Osteocyte (in vitro differentiated cells): ENCODE data around the gene NPLOC4. TPM values are rescaled to one million over a fixed set of nuclear protein-coding genes. Genes with fewer than 3 reads are reported as not detected.

Experiments used
- DNase-seq: peaks from one replicate; pipeline ENCODE4 v3.0.0; 2021; ENCODE audit warnings: mixed read lengths; ENCODE audit not compliant: unreplicated experiment; ENCODE audit errors: extremely low spot score
- H3K27ac Mint-ChIP-seq: one replicate; pipeline ENCODE4 v1.8.0; 2021; ENCODE audit warnings: mild to moderate bottlenecking, mixed read lengths; ENCODE audit not compliant: unreplicated experiment
- H3K27me3 Mint-ChIP-seq: one replicate; pipeline ENCODE4 v1.8.0; 2021; ENCODE audit warnings: mixed read lengths; ENCODE audit not compliant: unreplicated experiment
- H3K36me3 Mint-ChIP-seq: one replicate; pipeline ENCODE4 v1.8.0; 2021; ENCODE audit warnings: mixed read lengths; ENCODE audit not compliant: unreplicated experiment
- H3K4me1 Mint-ChIP-seq: one replicate; pipeline ENCODE4 v1.8.0; 2021; ENCODE audit warnings: mixed read lengths; ENCODE audit not compliant: unreplicated experiment
- H3K4me3 Mint-ChIP-seq: one replicate; pipeline ENCODE4 v1.8.0; 2021; ENCODE audit warnings: mild to moderate bottlenecking, moderate library complexity, mixed read lengths; ENCODE audit not compliant: unreplicated experiment
- H3K9me3 Mint-ChIP-seq: one replicate; pipeline ENCODE4 v1.8.0; 2021; ENCODE audit warnings: mixed read lengths; ENCODE audit not compliant: unreplicated experiment
- total RNA-seq: library from RNA; stranded (reverse); gene quantifications from 2 replicates; pipeline ENCODE4 v1.2.1, GENCODE V29; 2021
- TF ChIP-seq, protein P1 (sequence below): fragments of 200-600 bp; sonication (generic); IDR thresholded peaks from 2 replicates; pipeline ENCODE4 v1.5.0; 2021; ENCODE audit warnings: antibody characterized with exemption, mild to moderate bottlenecking, moderate library complexity

The NPLOC4 gene
- total RNA-seq, 1 donor from 2014 or later: 99.7 TPM

DNA sequence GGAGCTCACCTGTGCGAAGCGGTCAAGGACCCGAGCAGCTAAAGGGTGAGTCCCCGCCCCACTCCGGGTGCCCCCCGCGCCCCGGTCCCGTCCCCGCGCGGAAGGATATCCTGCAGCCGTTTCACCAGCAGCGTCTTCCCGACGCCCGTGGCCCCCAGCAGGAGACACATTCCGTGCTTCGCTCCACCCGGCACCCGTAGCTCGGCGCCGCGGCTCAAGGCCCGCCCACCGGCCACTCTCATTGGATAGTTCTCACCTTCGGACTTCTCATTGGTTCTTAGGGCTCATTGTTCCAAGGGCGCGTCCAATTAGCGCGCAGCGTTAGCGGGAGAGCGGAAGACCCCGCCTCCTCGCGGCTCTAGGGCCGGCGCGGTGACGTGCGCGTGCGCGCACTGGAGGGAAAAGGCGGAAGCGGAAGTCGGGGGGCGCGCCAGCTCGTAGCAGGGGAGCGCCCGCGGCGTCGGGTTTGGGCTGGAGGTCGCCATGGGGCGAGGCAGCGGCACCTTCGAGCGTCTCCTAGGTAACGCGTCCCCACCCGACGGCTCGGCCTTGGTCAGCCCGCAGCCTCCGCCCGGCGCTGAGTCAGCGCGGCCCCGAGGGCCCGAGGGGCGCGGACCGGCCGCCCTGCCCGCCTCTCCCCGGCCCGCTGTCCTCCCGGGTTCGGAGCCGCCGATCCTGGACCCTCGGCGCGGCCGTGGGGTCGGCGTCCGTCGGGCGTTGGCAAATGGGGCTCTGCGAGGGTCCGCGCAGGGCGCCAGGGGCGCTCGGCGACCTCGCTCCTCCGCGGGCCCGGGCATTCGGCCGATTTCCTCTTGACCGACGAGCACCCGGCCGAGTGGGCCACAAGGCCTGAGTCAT, 46.9 kb upstream of the NPLOC4 start, which contains the start of the genes ARL16 and HGS:
TSS of gene ARL16 (minus strand) at position 214 of the 858 bp plus-strand sequence. CDS start at position 170, 44 bp downstream.
TSS of gene HGS (plus strand) at position 428 of the 858 bp plus-strand sequence. CDS start at position 484, 56 bp downstream.
- DNase-seq: peak; percentile 99
- H3K9me3 Mint-ChIP-seq: no peaks in the 10 kb centered on the region
- peaks cover 33% of the 10 kb centered on the region for H3K4me1 Mint-ChIP-seq
- no peaks in the 10 kb centered on the region for H3K27me3 Mint-ChIP-seq
- H3K4me3 Mint-ChIP-seq: peak within 1 kb of the TSS; percentile 87
- TF ChIP-seq, protein P1, sequence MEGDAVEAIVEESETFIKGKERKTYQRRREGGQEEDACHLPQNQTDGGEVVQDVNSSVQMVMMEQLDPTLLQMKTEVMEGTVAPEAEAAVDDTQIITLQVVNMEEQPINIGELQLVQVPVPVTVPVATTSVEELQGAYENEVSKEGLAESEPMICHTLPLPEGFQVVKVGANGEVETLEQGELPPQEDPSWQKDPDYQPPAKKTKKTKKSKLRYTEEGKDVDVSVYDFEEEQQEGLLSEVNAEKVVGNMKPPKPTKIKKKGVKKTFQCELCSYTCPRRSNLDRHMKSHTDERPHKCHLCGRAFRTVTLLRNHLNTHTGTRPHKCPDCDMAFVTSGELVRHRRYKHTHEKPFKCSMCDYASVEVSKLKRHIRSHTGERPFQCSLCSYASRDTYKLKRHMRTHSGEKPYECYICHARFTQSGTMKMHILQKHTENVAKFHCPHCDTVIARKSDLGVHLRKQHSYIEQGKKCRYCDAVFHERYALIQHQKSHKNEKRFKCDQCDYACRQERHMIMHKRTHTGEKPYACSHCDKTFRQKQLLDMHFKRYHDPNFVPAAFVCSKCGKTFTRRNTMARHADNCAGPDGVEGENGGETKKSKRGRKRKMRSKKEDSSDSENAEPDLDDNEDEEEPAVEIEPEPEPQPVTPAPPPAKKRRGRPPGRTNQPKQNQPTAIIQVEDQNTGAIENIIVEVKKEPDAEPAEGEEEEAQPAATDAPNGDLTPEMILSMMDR: no peak
- H3K27ac Mint-ChIP-seq: peak within 1 kb of the TSS; percentile 89
- peaks cover 22% of the 10 kb centered on the region for H3K36me3 Mint-ChIP-seq

DNA sequence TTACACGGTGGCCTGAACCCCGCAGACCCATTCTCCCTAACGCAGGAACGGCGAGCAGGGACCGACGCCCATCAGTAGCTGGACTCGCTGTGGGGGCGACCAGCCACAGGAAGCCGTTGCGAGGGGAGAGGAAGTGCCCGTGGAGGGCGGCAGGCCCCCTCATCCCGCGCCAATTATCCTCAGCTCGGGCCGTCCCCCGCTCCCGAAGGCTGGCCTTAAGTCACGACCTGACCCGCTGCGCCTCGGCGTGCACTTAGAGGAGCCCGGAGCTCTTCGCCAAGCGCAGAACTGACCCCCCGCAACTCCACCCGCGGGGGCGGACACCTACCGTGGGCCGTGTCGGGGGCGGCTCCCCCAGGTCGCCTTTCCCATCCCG, 46.3 kb upstream of the NPLOC4 start:
- Mint-ChIP-seq H3K36me3 (peaks cover 19% of the 10 kb centered on the region), H3K4me3 (peak overlapping the region; percentile 87), H3K27ac (peak overlapping the region; percentile 81), H3K27me3 (no peaks in the 10 kb centered on the region), H3K4me1 (peaks cover 33% of the 10 kb centered on the region), H3K9me3 (no peaks in the 10 kb centered on the region)
- DNase-seq: no peak
- TF ChIP-seq, protein P1: no peak

DNA sequence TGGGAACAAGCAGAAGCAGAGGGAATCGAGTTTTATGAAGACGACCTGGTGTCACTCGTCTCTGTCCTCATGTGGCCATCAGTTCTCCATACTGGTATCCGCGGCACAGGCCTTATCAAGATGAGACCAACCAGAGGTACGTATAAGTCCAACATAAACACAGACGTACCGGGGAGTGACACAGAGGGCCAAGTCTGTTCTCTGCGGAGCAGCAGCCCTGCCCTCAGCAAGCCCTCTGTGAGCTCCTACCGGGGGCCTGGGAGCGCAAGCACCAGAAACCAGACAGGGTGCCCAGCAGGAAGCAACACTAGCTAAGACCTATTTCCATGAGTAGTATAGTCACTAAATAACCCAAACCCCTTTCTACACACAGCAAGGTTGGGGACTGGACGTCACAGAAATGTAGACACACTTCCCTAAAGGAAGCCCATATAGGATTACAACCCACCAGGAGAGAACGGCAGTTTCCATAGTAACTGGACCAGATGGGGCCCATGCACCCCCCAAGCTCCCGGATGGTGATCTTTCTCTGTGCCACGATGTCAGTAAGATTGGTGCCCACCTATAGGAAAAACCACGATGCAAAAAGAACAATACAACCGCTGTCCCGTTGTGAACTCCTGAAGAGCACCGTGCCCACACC, 45.8 kb upstream of the NPLOC4 start:
- Mint-ChIP-seq H3K9me3 (no peaks in the 10 kb centered on the region), H3K27me3 (no peaks in the 10 kb centered on the region), H3K4me1 (peaks cover 33% of the 10 kb centered on the region), H3K27ac (peak overlapping the region; percentile 81), H3K4me3 (peak overlapping the region; percentile 87), H3K36me3 (peaks cover 17% of the 10 kb centered on the region)
- TF ChIP-seq, protein P1: no peak
- no peak for DNase-seq

DNA sequence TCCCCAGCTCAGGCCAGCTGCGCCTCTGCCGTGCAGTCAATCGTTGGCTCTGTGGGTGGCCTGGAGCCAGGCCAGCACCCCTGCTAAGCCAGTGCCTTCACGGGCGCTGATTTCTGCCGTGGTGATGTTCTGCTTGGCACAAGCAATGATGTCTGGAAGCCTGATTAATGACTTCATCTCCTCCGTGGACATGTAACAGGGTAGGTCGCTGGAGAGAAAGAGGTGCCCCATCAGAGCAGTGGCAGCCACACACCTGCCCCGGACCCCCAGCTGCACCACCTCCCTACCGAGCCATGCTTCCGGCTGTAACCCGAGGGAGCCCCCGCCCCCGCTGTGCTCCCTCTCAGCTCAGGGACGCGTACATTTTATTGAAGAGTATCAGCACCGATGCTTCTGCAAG, 44.8 kb upstream of the NPLOC4 start:
- H3K9me3 Mint-ChIP-seq: no peaks in the 10 kb centered on the region
- no peak for DNase-seq
- H3K27ac Mint-ChIP-seq: peak overlapping the region; percentile 52
- peak overlapping the region; percentile 32 for H3K4me3 Mint-ChIP-seq
- H3K27me3 Mint-ChIP-seq: no peaks in the 10 kb centered on the region
- TF ChIP-seq, protein P1: no peak
- peaks cover 8% of the 10 kb centered on the region for H3K36me3 Mint-ChIP-seq
- peaks cover 33% of the 10 kb centered on the region for H3K4me1 Mint-ChIP-seq

DNA sequence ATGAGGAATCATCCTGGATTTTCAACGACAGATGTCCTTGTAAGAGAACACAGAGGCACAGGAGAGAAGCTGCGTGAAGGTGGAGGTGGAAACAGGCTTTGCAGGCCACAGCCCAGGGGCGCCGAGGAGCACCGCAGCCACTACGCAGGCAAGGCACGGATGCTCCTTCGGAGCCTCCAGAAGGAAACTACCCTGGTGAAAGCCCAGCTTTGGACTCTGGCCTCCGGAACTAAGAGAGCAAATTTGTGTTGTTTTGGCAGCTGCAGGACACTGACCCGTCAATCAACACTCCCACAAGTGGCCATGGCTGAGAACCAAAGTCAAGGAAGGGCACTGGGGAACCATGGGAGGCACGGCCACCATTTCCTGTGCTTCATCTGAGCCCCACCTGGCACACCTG, 43.2 kb upstream of the NPLOC4 start:
- TF ChIP-seq, protein P1: no peak
- Mint-ChIP-seq H3K27me3 (no peaks in the 10 kb centered on the region), H3K4me1 (peaks cover 27% of the 10 kb centered on the region), H3K27ac (peak overlapping the region; percentile 23), H3K36me3 (no peaks in the 10 kb centered on the region), H3K9me3 (no peaks in the 10 kb centered on the region), H3K4me3 (no peak overlapping the region)
- DNase-seq: no peak
